H9 (cell line): ENCODE measurements around the gene NAXD. TPM values are rescaled to one million over a fixed set of nuclear protein-coding genes. Genes with fewer than 3 reads are reported as not detected.
A peak's percentile ranks its signal among the peaks of the same experiment; 100 is the strongest.

ENCODE experiments used
- DNase-seq: peaks from one replicate; pipeline ENCODE4 v3.0.0-alpha.2; 2017
- H2AFZ ChIP-seq: one replicate; pipeline ENCODE4 v1.6.1; 2013; ENCODE audit warnings: mild to moderate bottlenecking, low read length, control low read depth, moderate library complexity
- H2AK5ac ChIP-seq: 2 replicates; pipeline ENCODE4 v1.6.1; 2013; ENCODE audit warnings: low read length, control low read depth, mixed read lengths; ENCODE audit not compliant: insufficient read length
- H2BK120ac ChIP-seq: one replicate; pipeline ENCODE4 v1.6.1; 2013; ENCODE audit warnings: low read depth, mild to moderate bottlenecking, low read length, control low read depth, inconsistent platforms; ENCODE audit not compliant: poor library complexity, severe bottlenecking
- H2BK12ac ChIP-seq: 2 replicates; pipeline ENCODE4 v1.6.1; 2013; ENCODE audit warnings: low read length, control low read depth, mixed read lengths, low read depth; ENCODE audit not compliant: insufficient read length
- H2BK15ac ChIP-seq: 2 replicates; pipeline ENCODE4 v1.6.1; 2013; ENCODE audit warnings: low read depth, low read length, control low read depth
- H2BK20ac ChIP-seq: one replicate; pipeline ENCODE4 v1.6.1; 2013; ENCODE audit warnings: low read depth, mild to moderate bottlenecking, low read length, control low read depth, inconsistent platforms; ENCODE audit not compliant: poor library complexity, severe bottlenecking
- H2BK5ac ChIP-seq: 2 replicates; pipeline ENCODE4 v1.6.1; 2013; ENCODE audit warnings: low read length, control low read depth, mixed read lengths; ENCODE audit not compliant: insufficient read length
- H3K14ac ChIP-seq: 2 replicates; pipeline ENCODE4 v1.6.1; 2013; ENCODE audit warnings: low read length, control low read depth; ENCODE audit not compliant: insufficient read depth
- H3K18ac ChIP-seq: 2 replicates; pipeline ENCODE4 v1.6.1; 2013; ENCODE audit warnings: low read depth, mild to moderate bottlenecking, mixed read lengths, low read length, control low read depth; ENCODE audit not compliant: insufficient read length
- H3K23ac ChIP-seq: 2 replicates; pipeline ENCODE4 v1.6.1; 2013; ENCODE audit warnings: low read length, control low read depth, mixed read lengths, low read depth; ENCODE audit not compliant: insufficient read length
- H3K23me2 ChIP-seq: 2 replicates; pipeline ENCODE4 v1.6.1; 2013; ENCODE audit warnings: low read depth, mild to moderate bottlenecking, mixed read lengths, low read length, control low read depth; ENCODE audit not compliant: insufficient read length, poor library complexity, severe bottlenecking
- H3K27ac ChIP-seq: 2 replicates; pipeline ENCODE4 v1.5.1; 2013; ENCODE audit warnings: low read length, control low read depth, mixed read lengths, low read depth; ENCODE audit not compliant: insufficient read length
- H3K27me3 ChIP-seq: 2 replicates; pipeline ENCODE4 v1.6.1; 2013; ENCODE audit warnings: low read length, control low read depth, inconsistent platforms; ENCODE audit not compliant: insufficient read depth
- H3K4ac ChIP-seq: 2 replicates; pipeline ENCODE4 v1.6.1; 2013; ENCODE audit warnings: low read depth, mild to moderate bottlenecking, control low read depth, inconsistent platforms, low read length, moderate library complexity
- H3K4me1 ChIP-seq: 2 replicates; pipeline ENCODE4 v1.6.1; 2013; ENCODE audit warnings: low read length, control low read depth, inconsistent platforms; ENCODE audit not compliant: insufficient read depth
- H3K4me2 ChIP-seq: 2 replicates; pipeline ENCODE4 v1.6.1; 2013; ENCODE audit warnings: low read length, control low read depth, mixed read lengths; ENCODE audit not compliant: insufficient read length, insufficient read depth
- H3K56ac ChIP-seq: 2 replicates; pipeline ENCODE4 v1.6.1; 2013; ENCODE audit warnings: low read depth, mild to moderate bottlenecking, mixed read lengths, low read length, control low read depth; ENCODE audit not compliant: insufficient read length
- H3K79me1 ChIP-seq: 2 replicates; pipeline ENCODE4 v1.6.1; 2013; ENCODE audit warnings: low read depth, mild to moderate bottlenecking, moderate library complexity, low read length, control low read depth, inconsistent platforms; ENCODE audit not compliant: insufficient read depth, poor library complexity, severe bottlenecking
- H3K79me2 ChIP-seq: 2 replicates; pipeline ENCODE4 v1.6.1; 2013; ENCODE audit warnings: low read length, control low read depth, inconsistent platforms; ENCODE audit not compliant: insufficient read depth
- H3K9ac ChIP-seq: 2 replicates; pipeline ENCODE4 v1.6.1; 2013; ENCODE audit warnings: low read length, control low read depth, mixed read lengths; ENCODE audit not compliant: insufficient read length; ENCODE audit errors: extremely low read depth
- H3K9me3 ChIP-seq: one replicate; pipeline ENCODE4 v1.6.1; 2013; ENCODE audit warnings: low read depth, low read length, inconsistent platforms; ENCODE audit not compliant: control insufficient read depth
- H3T11ph ChIP-seq: one replicate; pipeline ENCODE4 v1.6.1; 2013; ENCODE audit warnings: mild to moderate bottlenecking, low read length, control low read depth, inconsistent platforms
- H4K20me1 ChIP-seq: one replicate; pipeline ENCODE4 v1.6.1; 2013; ENCODE audit not compliant: control insufficient read depth, insufficient read length, insufficient read depth
- H4K5ac ChIP-seq: 2 replicates; pipeline ENCODE4 v1.6.1; 2013; ENCODE audit warnings: low read depth, mild to moderate bottlenecking, mixed read lengths, low read length, control low read depth; ENCODE audit not compliant: insufficient read length
- H4K8ac ChIP-seq: replicated peaks from 2 replicates; pipeline ENCODE4 v1.6.1; 2013; ENCODE audit warnings: low read length, control low read depth, mixed read lengths, low read depth; ENCODE audit not compliant: insufficient read length
- H4K91ac ChIP-seq: 2 replicates; pipeline ENCODE4 v1.6.1; 2013; ENCODE audit warnings: low read depth, mild to moderate bottlenecking, moderate library complexity, mixed read lengths, low read length, control low read depth; ENCODE audit not compliant: insufficient read length
- H3K27ac Mint-ChIP-seq, 3 experiments: 2 replicates in 2 of 3; 3 replicates in 1 of 3; pipeline ENCODE4 v1.8.0; 2020 to 2021; ENCODE audit warnings: mixed read lengths in 3 of 3, mild to moderate bottlenecking in 1 of 3, moderate library complexity in 1 of 3
- H3K27me3 Mint-ChIP-seq: 2 replicates; pipeline ENCODE4 v1.8.0; 2021; ENCODE audit warnings: low read depth, mild to moderate bottlenecking, moderate library complexity, mixed read lengths
- H3K36me3 Mint-ChIP-seq, 3 experiments: 2 replicates in 2 of 3; 3 replicates in 1 of 3; pipeline ENCODE4 v1.8.0; 2020 to 2021; ENCODE audit warnings: low read depth in 3 of 3, mixed read lengths in 3 of 3; ENCODE audit not compliant: insufficient read depth in 1 of 3
- H3K4me1 Mint-ChIP-seq, 2 experiments: 2 replicates each; pipeline ENCODE4 v1.8.0; 2020; ENCODE audit warnings: mixed read lengths in 2 of 2
- H3K4me3 Mint-ChIP-seq, 2 experiments: 2 replicates in 1 of 2; 3 replicates in 1 of 2; pipeline ENCODE4 v1.8.0; 2020 to 2021; ENCODE audit warnings: mild to moderate bottlenecking in 2 of 2, mixed read lengths in 2 of 2, moderate library complexity in 1 of 2
- H3K9me3 Mint-ChIP-seq, 2 experiments: 2 replicates in 1 of 2; 3 replicates in 1 of 2; pipeline ENCODE4 v1.8.0; 2020; ENCODE audit warnings: mild to moderate bottlenecking in 2 of 2, mixed read lengths in 2 of 2, moderate library complexity in 1 of 2
- CTCF ChIP-seq: fragments of 200-600 bp; sonication (generic); conservative IDR thresholded peaks from 3 replicates; pipeline ENCODE4 v1.8.0; 2021; ENCODE audit warnings: antibody characterized with exemption, mild to moderate bottlenecking
- WGBS: extraction: QIAGEN DNeasy Blood & Tissue Kit; methylation state at CpG from one replicate; pipeline ENCODE4 v1.1.7; 2013; ENCODE audit warnings: missing lambda C conversion rate, low lambda C conversion rate, mixed read lengths; ENCODE audit not compliant: insufficient read length; ENCODE audit errors: extremely low coverage; 5-methylcytosine and 5-hydroxymethylcytosine counted together
- total RNA-seq: library from RNA; stranded (reverse); gene quantifications from 2 replicates; pipeline ENCODE4 v1.2.1, GENCODE V29; 2021

The NAXD gene
- total RNA-seq, 1 experiment from 2014 or later, result 25.5 TPM

- Histone ChIP-seq H4K91ac (no peak overlapping the region), H3K9me3 (no peaks in the 10 kb centered on the region), H3K23me2 (no peaks in the 10 kb centered on the region), H2BK12ac (no peak overlapping the region), H2BK120ac (no peak overlapping the region), H3K4me2 (no peak overlapping the region), H2AFZ (no peak overlapping the region), H2AK5ac (no peak overlapping the region), H3K18ac (no peak overlapping the region), H4K5ac (no peak overlapping the region), H3K56ac (no peak overlapping the region), H3K79me2 (no peaks in the 10 kb centered on the region), H3K4ac (no peak overlapping the region), H3K27ac (no peak overlapping the region), H3K9ac (no peak overlapping the region), H3K79me1 (no peaks in the 10 kb centered on the region), H4K8ac (no peak overlapping the region), H3K23ac (no peak overlapping the region), H3T11ph (no peak overlapping the region), H2BK20ac (no peak overlapping the region), H3K27me3 (no peaks in the 10 kb centered on the region; the same call in 1 of the 2 replicates), H4K20me1 (no peaks in the 10 kb centered on the region), H3K4me1 (peaks cover 7% of the 10 kb centered on the region; the same call in 1 of the 2 replicates), H3K14ac (no peak overlapping the region), H2BK5ac (no peak overlapping the region), H2BK15ac (no peak overlapping the region)
- no peak for TF ChIP-seq CTCF
- no peaks in the 10 kb centered on the region; a peak in 1 of 5 replicates for H3K9me3 Mint-ChIP-seq
- no CpG with 5 or more reads among the region's 9 CpGs for WGBS
- DNase-seq, result no peak
- H3K27me3 Mint-ChIP-seq, result peaks cover 15% of the 10 kb centered on the region
- peaks cover 21 to 28% of the 10 kb centered on the region in 2 experiments for H3K4me1 Mint-ChIP-seq
- H3K27ac Mint-ChIP-seq, result peak overlapping the region in 1 of 3 experiments; percentile 28; a peak in 1 of 7 replicates
- H3K4me3 Mint-ChIP-seq, result no peak overlapping the region
- peaks cover 0 to 2% (median 0%) of the 10 kb centered on the region in 3 experiments; a peak in 1 of 7 replicates for H3K36me3 Mint-ChIP-seq
These were observed 49.2 kb upstream of the NAXD start for GRCh38 chr13:110566171-110566570.
